Measurements from ENCODE around the gene PGAP1. TPM values are rescaled to one million over a fixed set of nuclear protein-coding genes. Genes with fewer than 3 reads are reported as not detected.

Gene PGAP1, protein sequence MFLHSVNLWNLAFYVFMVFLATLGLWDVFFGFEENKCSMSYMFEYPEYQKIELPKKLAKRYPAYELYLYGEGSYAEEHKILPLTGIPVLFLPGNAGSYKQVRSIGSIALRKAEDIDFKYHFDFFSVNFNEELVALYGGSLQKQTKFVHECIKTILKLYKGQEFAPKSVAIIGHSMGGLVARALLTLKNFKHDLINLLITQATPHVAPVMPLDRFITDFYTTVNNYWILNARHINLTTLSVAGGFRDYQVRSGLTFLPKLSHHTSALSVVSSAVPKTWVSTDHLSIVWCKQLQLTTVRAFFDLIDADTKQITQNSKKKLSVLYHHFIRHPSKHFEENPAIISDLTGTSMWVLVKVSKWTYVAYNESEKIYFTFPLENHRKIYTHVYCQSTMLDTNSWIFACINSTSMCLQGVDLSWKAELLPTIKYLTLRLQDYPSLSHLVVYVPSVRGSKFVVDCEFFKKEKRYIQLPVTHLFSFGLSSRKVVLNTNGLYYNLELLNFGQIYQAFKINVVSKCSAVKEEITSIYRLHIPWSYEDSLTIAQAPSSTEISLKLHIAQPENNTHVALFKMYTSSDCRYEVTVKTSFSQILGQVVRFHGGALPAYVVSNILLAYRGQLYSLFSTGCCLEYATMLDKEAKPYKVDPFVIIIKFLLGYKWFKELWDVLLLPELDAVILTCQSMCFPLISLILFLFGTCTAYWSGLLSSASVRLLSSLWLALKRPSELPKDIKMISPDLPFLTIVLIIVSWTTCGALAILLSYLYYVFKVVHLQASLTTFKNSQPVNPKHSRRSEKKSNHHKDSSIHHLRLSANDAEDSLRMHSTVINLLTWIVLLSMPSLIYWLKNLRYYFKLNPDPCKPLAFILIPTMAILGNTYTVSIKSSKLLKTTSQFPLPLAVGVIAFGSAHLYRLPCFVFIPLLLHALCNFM
- total RNA-seq (ENCODE audit: low replicate concordance): 10.3 and 14.7 TPM in 2 replicates

DNA sequence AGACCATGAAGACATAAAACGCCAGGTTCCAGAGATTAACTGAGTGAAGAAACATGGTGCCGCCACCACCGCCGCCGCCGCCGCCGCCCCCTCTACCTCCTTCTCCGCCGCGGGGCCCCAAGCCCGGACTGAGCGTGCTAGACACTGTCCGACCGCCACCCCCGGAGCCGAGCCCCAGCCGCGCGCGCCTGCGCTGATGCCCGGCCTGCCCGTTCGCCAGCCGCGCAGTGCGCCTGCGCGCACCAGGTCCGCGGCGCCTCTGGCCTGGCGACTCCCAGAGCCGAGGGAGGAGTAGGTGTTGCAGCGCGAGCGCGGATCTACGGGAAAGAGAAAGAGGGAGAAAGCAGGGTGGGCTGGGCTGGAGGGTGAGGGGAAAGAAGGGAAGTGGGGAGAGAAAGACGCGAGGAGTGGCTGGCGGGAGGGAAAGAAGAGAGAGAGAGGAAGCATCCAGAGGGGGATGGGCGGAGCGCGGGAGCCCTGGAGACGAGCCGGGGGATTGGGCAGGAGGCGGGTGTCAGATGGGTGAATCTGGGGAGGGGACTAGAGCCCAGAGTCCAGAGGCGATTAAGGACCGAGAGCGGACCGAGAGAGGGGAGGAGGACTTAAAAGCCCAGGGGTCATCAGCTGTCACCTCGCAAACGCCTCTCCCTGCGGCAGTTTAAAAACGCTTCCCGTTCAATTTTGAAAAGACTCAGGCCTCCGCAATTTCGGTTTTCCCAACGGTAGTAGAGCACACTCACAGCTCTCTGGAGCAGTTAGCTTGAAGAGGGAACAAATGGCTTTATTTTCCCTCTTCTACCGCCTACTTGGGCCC, at the start of gene PGAP1:
TSS of gene PGAP1 (minus strand) at position 146 of the 814 bp plus-strand sequence. CDS start at position 55, 91 bp downstream.
- peak; percentile 89 for DNase-seq (ENCODE audit: low read depth)
- H3K4me3 ChIP-seq (ENCODE audit: low read depth, low read length): peak within 1 kb of the TSS; percentile 76
- TF ChIP-seq, protein P1, sequence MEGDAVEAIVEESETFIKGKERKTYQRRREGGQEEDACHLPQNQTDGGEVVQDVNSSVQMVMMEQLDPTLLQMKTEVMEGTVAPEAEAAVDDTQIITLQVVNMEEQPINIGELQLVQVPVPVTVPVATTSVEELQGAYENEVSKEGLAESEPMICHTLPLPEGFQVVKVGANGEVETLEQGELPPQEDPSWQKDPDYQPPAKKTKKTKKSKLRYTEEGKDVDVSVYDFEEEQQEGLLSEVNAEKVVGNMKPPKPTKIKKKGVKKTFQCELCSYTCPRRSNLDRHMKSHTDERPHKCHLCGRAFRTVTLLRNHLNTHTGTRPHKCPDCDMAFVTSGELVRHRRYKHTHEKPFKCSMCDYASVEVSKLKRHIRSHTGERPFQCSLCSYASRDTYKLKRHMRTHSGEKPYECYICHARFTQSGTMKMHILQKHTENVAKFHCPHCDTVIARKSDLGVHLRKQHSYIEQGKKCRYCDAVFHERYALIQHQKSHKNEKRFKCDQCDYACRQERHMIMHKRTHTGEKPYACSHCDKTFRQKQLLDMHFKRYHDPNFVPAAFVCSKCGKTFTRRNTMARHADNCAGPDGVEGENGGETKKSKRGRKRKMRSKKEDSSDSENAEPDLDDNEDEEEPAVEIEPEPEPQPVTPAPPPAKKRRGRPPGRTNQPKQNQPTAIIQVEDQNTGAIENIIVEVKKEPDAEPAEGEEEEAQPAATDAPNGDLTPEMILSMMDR (IDR thresholded peaks at IDR 0.05; ENCODE audit: insufficient read depth, low read length): peak; percentile 0

DNA sequence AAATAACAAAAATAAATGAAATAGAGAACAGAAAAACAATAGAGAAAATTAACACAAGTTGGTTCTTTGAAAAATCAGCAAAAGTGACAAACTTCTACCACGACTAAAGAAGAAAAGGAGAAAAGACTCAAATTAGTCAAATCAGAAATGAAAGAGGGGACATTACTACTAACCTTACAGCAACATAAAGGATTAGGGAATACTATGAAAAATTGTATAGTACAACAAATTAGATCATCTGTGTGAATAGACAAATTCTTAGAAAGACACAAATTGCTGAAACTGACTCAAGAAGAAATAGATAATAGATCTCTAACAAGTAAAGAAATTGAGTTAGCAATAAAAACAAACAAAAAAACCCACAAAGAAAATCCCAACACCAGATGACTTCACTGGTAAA, 48.5 kb upstream of the PGAP1 start:
- H3K4me3 ChIP-seq (ENCODE audit: low read depth, low read length): no peak overlapping the region
- no peak for DNase-seq (ENCODE audit: low read depth)
- TF ChIP-seq, protein P1 (IDR thresholded peaks at IDR 0.05; ENCODE audit: insufficient read depth, low read length): no peak

DNA sequence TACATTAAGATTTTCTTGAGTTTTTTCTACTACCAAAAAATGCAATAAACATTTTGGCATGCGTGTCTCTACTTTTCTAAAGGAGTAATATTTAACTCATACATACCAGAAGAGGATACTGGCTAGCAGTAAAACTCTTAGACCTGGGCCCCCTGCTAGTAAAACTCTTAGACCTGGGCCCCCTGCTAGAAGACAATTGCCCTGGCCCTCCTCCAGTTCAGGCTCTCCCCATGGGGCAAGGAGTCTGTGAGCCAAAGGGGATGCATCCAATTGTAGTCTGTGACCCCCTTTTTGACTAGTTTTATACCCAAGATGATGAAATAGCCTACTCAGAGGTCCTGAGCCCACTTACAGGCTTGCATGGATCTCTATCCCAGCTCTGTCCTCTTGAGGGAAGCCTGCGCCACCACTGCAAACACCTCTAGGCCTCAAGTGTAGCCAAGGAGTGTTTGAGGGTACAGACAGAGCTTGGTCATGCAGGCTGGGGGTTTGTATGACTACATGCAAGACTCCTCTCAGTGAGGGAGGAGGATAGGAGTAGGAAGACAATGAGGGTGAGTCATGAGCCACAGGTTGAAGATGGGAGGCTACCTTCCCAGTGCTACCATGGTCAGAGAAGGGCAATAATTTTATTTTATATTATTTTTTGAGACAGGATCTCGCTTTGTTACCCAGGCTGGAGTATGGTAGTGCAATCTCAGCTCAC, 45.2 kb upstream of the PGAP1 start:
- TF ChIP-seq, protein P1 (IDR thresholded peaks at IDR 0.05; ENCODE audit: insufficient read depth, low read length): no peak
- no peak overlapping the region for H3K4me3 ChIP-seq (ENCODE audit: low read depth, low read length)
- no peak for DNase-seq (ENCODE audit: low read depth)

DNA sequence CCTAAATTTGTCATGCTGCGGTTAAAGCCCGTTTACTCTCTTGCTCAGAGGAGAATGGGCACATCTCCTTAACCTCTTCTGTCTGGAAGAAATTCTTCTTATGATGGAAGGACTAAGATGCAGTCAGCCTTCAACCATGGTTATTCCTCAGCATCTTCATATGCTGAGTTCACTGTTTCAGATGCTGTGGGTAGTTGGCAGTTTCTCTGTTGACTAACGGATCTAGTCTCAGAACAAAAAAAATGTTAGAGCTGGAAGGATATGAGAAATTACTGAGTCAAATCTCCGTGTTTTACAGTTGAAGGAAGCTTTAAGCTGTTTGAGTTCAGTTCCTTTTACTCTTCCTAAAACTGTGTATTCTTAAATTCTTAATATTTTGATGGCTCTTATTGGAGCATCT, 43.6 kb upstream of the PGAP1 start:
- DNase-seq (ENCODE audit: low read depth): peak; percentile 35
- TF ChIP-seq, protein P1 (IDR thresholded peaks at IDR 0.05; ENCODE audit: insufficient read depth, low read length): no peak
- H3K4me3 ChIP-seq (ENCODE audit: low read depth, low read length): no peak overlapping the region

DNA sequence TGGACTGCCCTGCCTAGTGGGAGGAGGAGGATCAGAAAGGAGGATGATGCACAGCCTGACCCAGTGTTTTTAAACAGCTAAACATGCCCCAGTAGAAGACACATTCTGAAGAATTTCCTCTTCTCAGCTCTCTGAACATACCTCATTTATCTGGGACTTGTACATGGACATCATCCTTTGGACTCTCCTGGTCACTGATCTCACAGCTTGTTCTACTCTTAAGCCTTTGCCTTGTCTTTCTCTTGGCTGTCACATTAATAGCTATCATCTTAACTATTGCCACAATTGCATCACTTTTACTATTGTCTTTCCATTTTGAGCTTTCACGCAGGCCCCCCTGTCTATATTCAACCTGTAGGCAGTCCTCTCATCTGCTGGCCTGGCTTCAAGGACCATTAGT, 42.0 kb upstream of the PGAP1 start:
- no peak for DNase-seq (ENCODE audit: low read depth)
- no peak overlapping the region for H3K4me3 ChIP-seq (ENCODE audit: low read depth, low read length)
- TF ChIP-seq, protein P1 (IDR thresholded peaks at IDR 0.05; ENCODE audit: insufficient read depth, low read length): no peak
